ENCODE data around the gene MCFD2. TPM values are rescaled to one million over a fixed set of nuclear protein-coding genes. Genes with fewer than 3 reads are reported as not detected.

The MCFD2 gene
- total RNA-seq, 1 experiment from 2014 or later, result 127 TPM

- no peak for DNase-seq (ENCODE audit: low spot score)
- in situ Hi-C loops (cut with HindIII; ENCODE audit: low sequenced_read_pairs), result no loop called here
Measured at GRCh38 chr2:46857871-46858701, 57.5 kb downstream of the MCFD2 start.

GRCh38 chr2:46856336-46856735 lies 59.3 kb downstream of the MCFD2 start:
- DNase-seq (ENCODE audit: low spot score), result no peak
- in situ Hi-C loops (cut with HindIII; ENCODE audit: low sequenced_read_pairs), result no loop called here

GRCh38 chr2:46855805-46856204 lies 59.8 kb downstream of the MCFD2 start:
- no peak for DNase-seq (ENCODE audit: low spot score)
- in situ Hi-C loops (cut with HindIII; ENCODE audit: low sequenced_read_pairs), result no loop called here

- no peak for DNase-seq (ENCODE audit: low spot score)
- in situ Hi-C loops (cut with HindIII; ENCODE audit: low sequenced_read_pairs), result no loop called here
Measured at GRCh38 chr2:46854260-46854659, 61.3 kb downstream of the MCFD2 start.

DNA sequence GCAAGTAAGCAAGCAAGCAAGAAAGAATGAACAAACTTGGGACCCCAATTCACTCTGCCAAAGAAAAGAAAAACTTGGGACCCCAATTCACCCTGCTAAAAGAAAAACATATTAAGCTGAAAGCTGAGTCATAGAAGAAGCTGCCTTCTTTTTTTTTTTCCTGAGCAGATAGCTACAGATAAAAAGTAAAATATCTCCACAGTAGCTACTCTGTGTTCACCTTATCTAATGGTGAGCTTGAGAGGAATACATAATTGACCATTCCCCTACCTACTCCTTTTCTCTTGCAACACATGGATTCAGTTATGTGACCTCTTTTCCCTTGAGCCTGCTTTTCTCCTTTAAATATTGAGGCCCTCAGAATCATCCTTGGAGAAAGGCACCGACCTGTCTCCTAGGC lies 63.0 kb downstream of the MCFD2 start:
- no peak for DNase-seq (ENCODE audit: low spot score)
- in situ Hi-C loops (cut with HindIII; ENCODE audit: low sequenced_read_pairs), result no loop called here

GRCh38 chr2:46852124-46852523 lies 63.5 kb downstream of the MCFD2 start:
- in situ Hi-C loops (cut with HindIII; ENCODE audit: low sequenced_read_pairs), result no loop called here
- DNase-seq (ENCODE audit: low spot score), result no peak

Other genes starting within 250 kb of the MCFD2 start
- gene SOCS5, start 216.5 kb downstream of the MCFD2 start, total RNA-seq (2014; rRNA removed; shearing (Covaris generic)), result 15.6 and 19.8 TPM in 2 replicates
- gene TTC7A, start 25.4 kb upstream of the MCFD2 start, total RNA-seq (2014; rRNA removed; shearing (Covaris generic)), result 20.4 and 25.4 TPM in 2 replicates
- gene STPG4, start 239.5 kb upstream of the MCFD2 start, total RNA-seq (2014; rRNA removed; shearing (Covaris generic)), result not detected in 2 replicates

Data from G401 (cell line).